Measurements from ENCODE around the gene KIAA0319L. TPM values are rescaled to one million over a fixed set of nuclear protein-coding genes. Genes with fewer than 3 reads are reported as not detected.
A peak's percentile ranks its signal among the peaks of the same experiment; 100 is the strongest.

Gene KIAA0319L
- total and polyA plus RNA-seq, 4 donors, result 27.0 to 107 (median 27.9) TPM

DNA sequence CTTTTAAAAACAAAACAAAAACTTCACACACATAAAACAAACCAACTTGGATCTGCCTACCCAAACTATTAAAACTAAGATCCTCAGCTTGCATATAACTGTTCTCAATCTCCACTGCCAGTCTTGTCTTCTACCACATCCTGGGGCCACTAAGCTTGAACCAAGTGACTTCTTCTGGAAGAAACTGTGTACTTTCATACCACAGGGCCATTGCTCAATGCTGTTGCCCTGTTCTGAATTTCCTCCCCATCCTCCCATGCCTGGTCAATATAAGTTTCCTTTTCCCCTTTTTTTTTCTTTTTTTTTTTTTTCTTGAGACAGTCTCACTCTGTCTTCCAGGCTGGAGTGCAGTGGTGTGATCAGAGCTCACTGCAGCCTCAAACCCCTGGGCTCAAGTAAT, 109.9 kb downstream of the KIAA0319L start:
- DNase-seq (ENCODE audit: low spot score), result no peak
- H3K4me3 ChIP-seq (ENCODE audit: low read depth in 1 of 3, low read length in 3 of 3), result no peak overlapping the region
- no peaks in the 10 kb centered on the region for H3K9me3 ChIP-seq (ENCODE audit: control insufficient read depth in 4 of 4, low read length in 3 of 4)
- peaks cover 5 to 29% (median 24%) of the 10 kb centered on the region in 4 donors for H3K4me1 ChIP-seq (ENCODE audit: control insufficient read depth in 4 of 4, insufficient read depth in 4 of 4, low read length in 3 of 4)
- no peak for TF ChIP-seq GABPA (IDR thresholded peaks at IDR 0.05 in 1 of 2, conservative IDR thresholded peaks at IDR 0.05 in 1 of 2)
- peak in 1 of 2 donors; percentile 4 for TF ChIP-seq HNF4A (conservative IDR thresholded peaks at IDR 0.05)
- H3K27ac ChIP-seq (ENCODE audit: low read depth in 1 of 2, low read length in 2 of 2), result peak overlapping the region in 1 of 2 donors; percentile 45
- no peak overlapping the region for H3K9ac ChIP-seq (ENCODE audit: low read depth in 1 of 2, low read length in 2 of 2)
- H3K36me3 ChIP-seq (ENCODE audit: control insufficient read depth in 4 of 4, insufficient read depth in 3 of 4, low read depth in 1 of 4, low read length in 3 of 4), result peaks cover 0 to 35% (median 31%) of the 10 kb centered on the region in 4 donors
- H3K27me3 ChIP-seq (ENCODE audit: control insufficient read depth in 4 of 4, insufficient read depth in 4 of 4, low read length in 3 of 4), result no peaks in the 10 kb centered on the region

DNA sequence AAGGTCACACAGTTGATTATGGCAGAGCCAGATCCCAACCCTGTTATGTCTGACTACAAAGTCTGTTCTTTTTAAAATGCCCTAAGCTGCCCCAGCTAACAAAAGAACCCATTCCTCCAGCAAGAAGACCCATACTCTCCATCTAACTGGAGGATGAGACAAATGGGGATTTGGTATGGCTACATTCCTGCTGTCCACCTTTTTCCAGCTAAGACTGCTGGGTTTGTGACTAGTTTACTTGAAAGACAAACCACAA, 112.8 kb downstream of the KIAA0319L start:
- Histone ChIP-seq H3K9ac (ENCODE audit: low read depth in 1 of 2, low read length in 2 of 2) (no peak overlapping the region), H3K27ac (ENCODE audit: low read depth in 1 of 2, low read length in 2 of 2) (no peak overlapping the region), H3K36me3 (ENCODE audit: control insufficient read depth in 4 of 4, insufficient read depth in 3 of 4, low read depth in 1 of 4, low read length in 3 of 4) (peaks cover 10 to 53% (median 48%) of the 10 kb centered on the region in 4 donors), H3K9me3 (ENCODE audit: control insufficient read depth in 4 of 4, low read length in 3 of 4) (no peaks in the 10 kb centered on the region), H3K4me3 (ENCODE audit: low read depth in 1 of 3, low read length in 3 of 3) (no peak overlapping the region), H3K27me3 (ENCODE audit: control insufficient read depth in 4 of 4, insufficient read depth in 4 of 4, low read length in 3 of 4) (no peaks in the 10 kb centered on the region), H3K4me1 (ENCODE audit: control insufficient read depth in 4 of 4, insufficient read depth in 4 of 4, low read length in 3 of 4) (peaks cover 5 to 18% (median 15%) of the 10 kb centered on the region in 4 donors)
- no peak for DNase-seq (ENCODE audit: low spot score)
- TF ChIP-seq, protein P1, sequence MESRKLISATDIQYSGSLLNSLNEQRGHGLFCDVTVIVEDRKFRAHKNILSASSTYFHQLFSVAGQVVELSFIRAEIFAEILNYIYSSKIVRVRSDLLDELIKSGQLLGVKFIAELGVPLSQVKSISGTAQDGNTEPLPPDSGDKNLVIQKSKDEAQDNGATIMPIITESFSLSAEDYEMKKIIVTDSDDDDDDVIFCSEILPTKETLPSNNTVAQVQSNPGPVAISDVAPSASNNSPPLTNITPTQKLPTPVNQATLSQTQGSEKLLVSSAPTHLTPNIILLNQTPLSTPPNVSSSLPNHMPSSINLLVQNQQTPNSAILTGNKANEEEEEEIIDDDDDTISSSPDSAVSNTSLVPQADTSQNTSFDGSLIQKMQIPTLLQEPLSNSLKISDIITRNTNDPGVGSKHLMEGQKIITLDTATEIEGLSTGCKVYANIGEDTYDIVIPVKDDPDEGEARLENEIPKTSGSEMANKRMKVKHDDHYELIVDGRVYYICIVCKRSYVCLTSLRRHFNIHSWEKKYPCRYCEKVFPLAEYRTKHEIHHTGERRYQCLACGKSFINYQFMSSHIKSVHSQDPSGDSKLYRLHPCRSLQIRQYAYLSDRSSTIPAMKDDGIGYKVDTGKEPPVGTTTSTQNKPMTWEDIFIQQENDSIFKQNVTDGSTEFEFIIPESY (IDR thresholded peaks at IDR 0.05), result no peak
- no peak for TF ChIP-seq RAD21 (IDR thresholded peaks at IDR 0.05)
- no peak for TF ChIP-seq FOXA2 (IDR thresholded peaks at IDR 0.05)
- no peak for TF ChIP-seq GABPA (IDR thresholded peaks at IDR 0.05 in 1 of 2, conservative IDR thresholded peaks at IDR 0.05 in 1 of 2)
- no peak for TF ChIP-seq HNF4G (IDR thresholded peaks at IDR 0.05)
- TF ChIP-seq HNF4A (conservative IDR thresholded peaks at IDR 0.05), result no peak
- no peak for TF ChIP-seq NR2F2 (IDR thresholded peaks at IDR 0.05)
- no peak for TF ChIP-seq FOXA1 (IDR thresholded peaks at IDR 0.05)
- TF ChIP-seq JUND (IDR thresholded peaks at IDR 0.05), result no peak
- TF ChIP-seq TAF1 (conservative IDR thresholded peaks at IDR 0.05), result no peak
- TF ChIP-seq, protein P2, sequence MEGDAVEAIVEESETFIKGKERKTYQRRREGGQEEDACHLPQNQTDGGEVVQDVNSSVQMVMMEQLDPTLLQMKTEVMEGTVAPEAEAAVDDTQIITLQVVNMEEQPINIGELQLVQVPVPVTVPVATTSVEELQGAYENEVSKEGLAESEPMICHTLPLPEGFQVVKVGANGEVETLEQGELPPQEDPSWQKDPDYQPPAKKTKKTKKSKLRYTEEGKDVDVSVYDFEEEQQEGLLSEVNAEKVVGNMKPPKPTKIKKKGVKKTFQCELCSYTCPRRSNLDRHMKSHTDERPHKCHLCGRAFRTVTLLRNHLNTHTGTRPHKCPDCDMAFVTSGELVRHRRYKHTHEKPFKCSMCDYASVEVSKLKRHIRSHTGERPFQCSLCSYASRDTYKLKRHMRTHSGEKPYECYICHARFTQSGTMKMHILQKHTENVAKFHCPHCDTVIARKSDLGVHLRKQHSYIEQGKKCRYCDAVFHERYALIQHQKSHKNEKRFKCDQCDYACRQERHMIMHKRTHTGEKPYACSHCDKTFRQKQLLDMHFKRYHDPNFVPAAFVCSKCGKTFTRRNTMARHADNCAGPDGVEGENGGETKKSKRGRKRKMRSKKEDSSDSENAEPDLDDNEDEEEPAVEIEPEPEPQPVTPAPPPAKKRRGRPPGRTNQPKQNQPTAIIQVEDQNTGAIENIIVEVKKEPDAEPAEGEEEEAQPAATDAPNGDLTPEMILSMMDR (IDR thresholded peaks at IDR 0.05; ENCODE audit: low read depth, low read length, missing input control), result no peak
- TF ChIP-seq, protein P3, sequence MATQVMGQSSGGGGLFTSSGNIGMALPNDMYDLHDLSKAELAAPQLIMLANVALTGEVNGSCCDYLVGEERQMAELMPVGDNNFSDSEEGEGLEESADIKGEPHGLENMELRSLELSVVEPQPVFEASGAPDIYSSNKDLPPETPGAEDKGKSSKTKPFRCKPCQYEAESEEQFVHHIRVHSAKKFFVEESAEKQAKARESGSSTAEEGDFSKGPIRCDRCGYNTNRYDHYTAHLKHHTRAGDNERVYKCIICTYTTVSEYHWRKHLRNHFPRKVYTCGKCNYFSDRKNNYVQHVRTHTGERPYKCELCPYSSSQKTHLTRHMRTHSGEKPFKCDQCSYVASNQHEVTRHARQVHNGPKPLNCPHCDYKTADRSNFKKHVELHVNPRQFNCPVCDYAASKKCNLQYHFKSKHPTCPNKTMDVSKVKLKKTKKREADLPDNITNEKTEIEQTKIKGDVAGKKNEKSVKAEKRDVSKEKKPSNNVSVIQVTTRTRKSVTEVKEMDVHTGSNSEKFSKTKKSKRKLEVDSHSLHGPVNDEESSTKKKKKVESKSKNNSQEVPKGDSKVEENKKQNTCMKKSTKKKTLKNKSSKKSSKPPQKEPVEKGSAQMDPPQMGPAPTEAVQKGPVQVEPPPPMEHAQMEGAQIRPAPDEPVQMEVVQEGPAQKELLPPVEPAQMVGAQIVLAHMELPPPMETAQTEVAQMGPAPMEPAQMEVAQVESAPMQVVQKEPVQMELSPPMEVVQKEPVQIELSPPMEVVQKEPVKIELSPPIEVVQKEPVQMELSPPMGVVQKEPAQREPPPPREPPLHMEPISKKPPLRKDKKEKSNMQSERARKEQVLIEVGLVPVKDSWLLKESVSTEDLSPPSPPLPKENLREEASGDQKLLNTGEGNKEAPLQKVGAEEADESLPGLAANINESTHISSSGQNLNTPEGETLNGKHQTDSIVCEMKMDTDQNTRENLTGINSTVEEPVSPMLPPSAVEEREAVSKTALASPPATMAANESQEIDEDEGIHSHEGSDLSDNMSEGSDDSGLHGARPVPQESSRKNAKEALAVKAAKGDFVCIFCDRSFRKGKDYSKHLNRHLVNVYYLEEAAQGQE (IDR thresholded peaks at IDR 0.05), result no peak
- no peak for TF ChIP-seq YY1 (IDR thresholded peaks at IDR 0.05)
- no peak for TF ChIP-seq EGR1 (IDR thresholded peaks at IDR 0.05; ENCODE audit: low read depth in 2 of 2)
- no peak for TF ChIP-seq RXRA (IDR thresholded peaks at IDR 0.05)
- TF ChIP-seq, protein P4, sequence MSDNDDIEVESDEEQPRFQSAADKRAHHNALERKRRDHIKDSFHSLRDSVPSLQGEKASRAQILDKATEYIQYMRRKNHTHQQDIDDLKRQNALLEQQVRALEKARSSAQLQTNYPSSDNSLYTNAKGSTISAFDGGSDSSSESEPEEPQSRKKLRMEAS (IDR thresholded peaks at IDR 0.05), result no peak
- TF ChIP-seq, protein P5, sequence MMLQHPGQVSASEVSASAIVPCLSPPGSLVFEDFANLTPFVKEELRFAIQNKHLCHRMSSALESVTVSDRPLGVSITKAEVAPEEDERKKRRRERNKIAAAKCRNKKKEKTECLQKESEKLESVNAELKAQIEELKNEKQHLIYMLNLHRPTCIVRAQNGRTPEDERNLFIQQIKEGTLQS (IDR thresholded peaks at IDR 0.05), result no peak
- no peak for TF ChIP-seq SP1 (IDR thresholded peaks at IDR 0.05)

Data from liver (tissue), 9 donors.